HFF-Myc (cell line): ENCODE results near the gene MOB2.

Experiments used
- DNase-seq: peaks from one replicate; pipeline ENCODE4 v3.0.0-alpha.2; 2011; ENCODE audit warnings: low read depth; ENCODE audit errors: extremely low read depth
- H3K4me3 ChIP-seq: replicated peaks from 2 replicates; pipeline ENCODE4 v1.5.1; 2011; ENCODE audit warnings: low read depth, mild to moderate bottlenecking, control low read depth, low read length
- TF ChIP-seq, protein P1 (sequence below): IDR thresholded peaks from 2 replicates; pipeline ENCODE4 v1.5.1; 2012; ENCODE audit warnings: mild to moderate bottlenecking, low read depth, low read length, control low read depth; ENCODE audit errors: missing control alignments

Gene MOB2

DNA sequence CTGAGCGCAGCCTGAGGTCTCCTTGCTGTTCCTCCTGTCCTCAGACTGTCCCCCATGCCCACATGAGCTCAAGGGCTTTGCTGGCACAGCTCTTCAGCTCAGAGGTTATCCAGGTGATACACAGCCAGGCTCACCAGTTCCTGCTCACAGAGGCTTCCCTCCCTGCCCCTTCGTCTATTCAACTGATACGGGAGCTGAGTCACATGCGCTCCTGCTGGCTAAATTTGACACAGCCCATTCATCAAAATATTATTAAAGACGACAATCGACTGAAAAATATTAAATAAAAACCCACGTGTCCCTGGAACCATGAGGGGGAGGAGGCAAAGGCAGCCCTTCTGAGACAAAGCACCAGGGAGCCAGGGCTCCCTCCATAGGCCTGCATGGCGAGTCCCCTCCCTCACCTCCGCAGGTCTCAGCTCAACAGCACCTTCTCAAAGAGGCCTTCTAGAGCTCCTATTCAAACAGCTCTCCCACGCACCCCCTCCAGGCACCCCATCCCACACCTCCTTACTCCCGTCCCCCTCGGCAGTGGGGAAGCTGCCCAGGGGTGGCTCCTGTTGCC is 45.0 kb upstream of the MOB2 start:
- DNase-seq = no peak
- TF ChIP-seq, protein P1, sequence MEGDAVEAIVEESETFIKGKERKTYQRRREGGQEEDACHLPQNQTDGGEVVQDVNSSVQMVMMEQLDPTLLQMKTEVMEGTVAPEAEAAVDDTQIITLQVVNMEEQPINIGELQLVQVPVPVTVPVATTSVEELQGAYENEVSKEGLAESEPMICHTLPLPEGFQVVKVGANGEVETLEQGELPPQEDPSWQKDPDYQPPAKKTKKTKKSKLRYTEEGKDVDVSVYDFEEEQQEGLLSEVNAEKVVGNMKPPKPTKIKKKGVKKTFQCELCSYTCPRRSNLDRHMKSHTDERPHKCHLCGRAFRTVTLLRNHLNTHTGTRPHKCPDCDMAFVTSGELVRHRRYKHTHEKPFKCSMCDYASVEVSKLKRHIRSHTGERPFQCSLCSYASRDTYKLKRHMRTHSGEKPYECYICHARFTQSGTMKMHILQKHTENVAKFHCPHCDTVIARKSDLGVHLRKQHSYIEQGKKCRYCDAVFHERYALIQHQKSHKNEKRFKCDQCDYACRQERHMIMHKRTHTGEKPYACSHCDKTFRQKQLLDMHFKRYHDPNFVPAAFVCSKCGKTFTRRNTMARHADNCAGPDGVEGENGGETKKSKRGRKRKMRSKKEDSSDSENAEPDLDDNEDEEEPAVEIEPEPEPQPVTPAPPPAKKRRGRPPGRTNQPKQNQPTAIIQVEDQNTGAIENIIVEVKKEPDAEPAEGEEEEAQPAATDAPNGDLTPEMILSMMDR = no peak
- no peak overlapping the region for H3K4me3 ChIP-seq

DNA sequence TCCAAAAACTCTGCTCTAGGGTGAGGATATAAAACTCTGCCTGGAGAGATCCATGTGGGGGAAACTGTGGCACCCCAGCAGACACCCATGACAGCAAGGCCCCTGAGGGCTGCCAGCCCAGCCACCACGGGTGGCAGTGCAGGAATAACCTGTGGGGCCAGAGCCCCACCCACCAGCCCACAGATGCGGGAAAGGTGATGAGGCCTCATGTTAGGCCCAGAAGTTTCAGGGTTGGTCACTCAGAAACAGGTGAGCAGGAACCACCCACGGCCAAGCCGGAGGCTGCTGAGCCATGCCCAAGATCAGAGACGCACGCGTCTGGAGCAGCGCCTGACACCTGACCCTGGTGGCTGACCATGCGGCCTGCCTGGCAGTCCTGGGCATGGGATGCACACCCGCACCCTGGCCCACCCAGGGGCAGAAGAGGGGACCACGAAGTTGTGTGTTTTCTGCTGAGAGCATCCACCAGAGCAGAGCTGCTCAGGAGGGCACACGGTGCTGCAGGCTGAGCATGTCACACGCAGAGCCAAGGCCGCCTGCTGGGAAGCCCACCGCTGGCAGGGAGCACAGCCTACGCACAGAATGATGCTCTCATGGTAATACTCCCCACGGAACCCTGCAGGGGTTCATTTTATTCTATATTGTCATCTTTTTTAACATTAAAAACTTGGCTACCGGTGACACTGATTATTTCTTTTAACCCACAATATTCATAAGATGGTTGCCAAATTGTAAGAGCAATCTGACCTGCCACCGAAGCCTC is 44.3 kb upstream of the MOB2 start:
- DNase-seq = no peak
- TF ChIP-seq, protein P1 = no peak
- no peak overlapping the region for H3K4me3 ChIP-seq

DNA sequence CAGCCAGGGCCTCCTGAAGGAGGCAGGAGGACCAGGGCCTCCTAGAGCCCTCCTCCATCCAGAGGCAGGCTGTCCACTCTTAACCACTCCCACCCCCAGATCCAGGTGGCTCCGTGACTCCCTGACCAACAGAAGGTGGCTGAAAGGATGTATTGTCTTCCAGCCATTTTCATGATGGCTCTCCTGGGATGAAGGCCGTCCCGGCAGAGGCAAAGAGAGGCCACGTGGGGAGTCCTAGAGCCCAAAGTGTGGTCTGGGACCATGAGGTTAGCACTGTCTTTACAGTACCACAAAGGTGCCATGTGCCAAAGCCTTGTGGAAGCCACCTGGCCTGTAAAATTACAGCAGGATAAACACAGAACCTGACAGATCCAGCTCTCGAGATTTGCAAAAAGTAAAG is 43.2 kb upstream of the MOB2 start:
- no peak overlapping the region for H3K4me3 ChIP-seq
- TF ChIP-seq, protein P1 = no peak
- no peak for DNase-seq

DNA sequence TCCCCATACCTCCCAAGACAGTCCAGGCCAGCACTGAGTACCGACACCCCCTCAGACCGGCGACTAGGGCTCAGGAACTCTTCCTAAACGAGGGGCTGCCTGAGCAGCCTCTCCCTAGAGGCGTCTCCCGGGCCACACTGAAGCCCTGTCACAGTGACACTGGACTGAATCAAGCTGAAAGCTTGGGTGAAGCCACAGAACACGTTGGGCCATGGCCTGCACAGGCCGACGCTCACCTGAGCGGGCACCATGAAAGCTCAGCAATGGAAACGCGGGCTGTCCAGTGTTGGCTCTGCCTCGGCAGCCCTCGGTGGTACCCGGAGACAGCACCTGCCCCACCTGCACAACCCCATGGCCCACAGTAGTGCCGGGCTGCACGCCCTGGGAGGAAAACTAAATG is 42.7 kb upstream of the MOB2 start:
- TF ChIP-seq, protein P1 = no peak
- no peak overlapping the region for H3K4me3 ChIP-seq
- no peak for DNase-seq

DNA sequence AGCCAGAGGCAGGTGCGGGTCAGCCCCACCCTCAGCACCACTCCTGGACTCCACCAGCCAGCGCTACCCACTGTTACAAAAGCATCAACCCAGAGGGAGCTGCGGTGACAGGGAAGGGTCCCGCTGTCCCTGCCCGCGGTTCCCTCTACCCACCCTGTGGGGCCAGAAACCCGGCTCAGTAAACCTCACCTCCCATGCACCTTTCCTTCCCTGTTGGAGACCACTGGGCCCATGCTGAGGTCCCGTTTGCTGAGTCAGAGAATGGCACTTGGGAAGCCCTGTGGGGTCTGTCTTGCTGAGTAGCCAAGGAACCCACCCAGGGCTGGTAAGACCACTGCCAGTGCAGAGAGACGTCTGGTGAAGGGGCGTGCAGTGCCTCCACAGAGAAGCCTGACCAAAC is 42.1 kb upstream of the MOB2 start:
- no peak overlapping the region for H3K4me3 ChIP-seq
- DNase-seq = no peak
- TF ChIP-seq, protein P1 = no peak

DNA sequence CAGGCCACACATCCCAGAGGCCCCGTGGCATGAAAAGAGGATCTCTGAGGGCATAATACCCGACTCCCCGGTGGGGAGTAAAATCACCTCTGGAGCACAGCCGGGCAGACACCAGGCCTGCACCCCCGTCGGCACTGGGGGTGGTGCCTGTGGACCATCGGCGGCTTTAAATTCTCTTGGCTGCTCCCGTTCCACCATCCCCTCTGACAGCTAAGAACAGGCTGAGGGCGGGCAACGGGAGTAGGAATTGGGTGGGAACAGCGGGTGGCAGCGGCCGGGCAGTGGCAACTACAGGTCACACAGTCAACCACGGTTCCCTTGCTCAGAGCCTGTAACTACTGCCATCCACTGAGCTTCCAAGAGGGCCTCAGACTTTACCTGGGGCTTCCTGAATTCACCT is 40.2 kb upstream of the MOB2 start:
- TF ChIP-seq, protein P1 = no peak
- no peak overlapping the region for H3K4me3 ChIP-seq
- DNase-seq = no peak
